Smooth muscle cell of the brain vasculature (primary cell): ENCODE data around the gene KIAA1958.

ENCODE experiments used
- DNase-seq: peaks from one replicate; pipeline ENCODE4 v3.0.0-alpha.2; 2012; ENCODE audit warnings: low read depth, low spot score

KIAA1958 gene, protein sequence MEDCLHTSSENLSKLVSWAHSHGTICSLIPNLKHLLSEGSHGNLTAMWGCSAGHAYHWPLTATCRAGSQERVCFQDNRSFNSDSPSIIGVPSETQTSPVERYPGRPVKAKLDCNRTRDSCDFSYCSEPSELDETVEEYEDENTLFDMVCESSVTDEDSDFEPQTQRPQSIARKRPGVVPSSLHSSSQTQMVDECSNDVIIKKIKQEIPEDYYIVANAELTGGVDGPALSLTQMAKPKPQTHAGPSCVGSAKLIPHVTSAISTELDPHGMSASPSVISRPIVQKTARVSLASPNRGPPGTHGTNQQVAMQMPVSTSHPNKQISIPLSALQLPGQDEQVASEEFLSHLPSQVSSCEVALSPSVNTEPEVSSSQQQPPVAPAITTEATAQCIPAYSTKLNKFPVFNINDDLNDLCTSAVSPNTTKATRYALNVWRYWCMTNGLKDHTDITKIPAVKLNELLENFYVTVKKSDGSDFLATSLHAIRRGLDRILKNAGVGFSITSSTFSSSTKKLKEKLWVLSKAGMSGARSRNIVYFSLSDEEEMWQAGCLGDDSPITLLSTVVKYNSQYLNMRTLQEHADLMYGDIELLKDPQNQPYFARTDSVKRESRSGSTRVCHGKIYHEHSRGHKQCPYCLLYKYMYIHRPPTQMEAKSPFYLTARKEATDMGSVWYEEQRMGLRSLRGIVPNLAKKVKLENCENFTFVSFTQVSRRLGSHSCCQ

DNA sequence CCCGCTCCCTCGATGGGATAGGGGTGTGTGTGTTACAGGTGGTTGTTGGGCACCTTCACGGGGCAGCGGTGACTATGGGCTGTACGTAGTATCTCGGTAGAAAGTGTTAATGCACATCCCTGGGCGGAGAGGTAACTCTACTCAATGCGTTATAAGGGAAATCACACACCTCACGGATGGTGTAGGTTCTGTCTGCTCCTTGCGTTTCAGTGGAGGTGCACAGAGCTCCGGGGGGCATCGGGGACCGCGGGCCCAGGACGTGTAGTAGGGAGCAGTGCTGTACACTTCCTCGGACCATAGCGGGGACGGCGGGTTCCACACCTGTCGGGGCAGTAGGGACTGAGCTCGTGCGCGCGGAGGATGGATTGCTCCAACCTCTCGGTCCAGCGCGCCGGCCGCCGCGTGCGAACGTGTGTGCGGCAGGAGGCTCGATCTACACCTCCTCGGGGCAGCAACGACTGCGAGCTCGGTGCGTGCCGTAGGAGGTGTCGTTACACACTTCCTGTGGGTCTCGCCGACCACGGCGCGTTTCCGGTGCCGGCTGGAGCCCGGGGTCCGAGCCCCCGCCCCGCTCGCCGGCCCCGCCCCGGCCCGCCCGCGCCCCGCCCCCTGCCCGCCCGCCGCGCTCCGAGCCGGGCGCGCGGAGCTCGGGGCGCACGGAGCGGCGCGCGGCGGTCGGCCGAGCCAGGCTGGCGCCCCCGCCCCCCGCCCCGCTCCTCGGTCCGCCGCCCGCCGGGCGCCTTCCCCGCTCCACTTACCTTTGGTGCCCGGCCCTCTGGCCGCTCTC is at the start of gene KIAA1958:
KIAA1958 (plus strand) TSS at position 607 of the 787 bp plus-strand sequence. CDS start 87,254 bp downstream, outside the sequence.
- DNase-seq: no peak

DNA sequence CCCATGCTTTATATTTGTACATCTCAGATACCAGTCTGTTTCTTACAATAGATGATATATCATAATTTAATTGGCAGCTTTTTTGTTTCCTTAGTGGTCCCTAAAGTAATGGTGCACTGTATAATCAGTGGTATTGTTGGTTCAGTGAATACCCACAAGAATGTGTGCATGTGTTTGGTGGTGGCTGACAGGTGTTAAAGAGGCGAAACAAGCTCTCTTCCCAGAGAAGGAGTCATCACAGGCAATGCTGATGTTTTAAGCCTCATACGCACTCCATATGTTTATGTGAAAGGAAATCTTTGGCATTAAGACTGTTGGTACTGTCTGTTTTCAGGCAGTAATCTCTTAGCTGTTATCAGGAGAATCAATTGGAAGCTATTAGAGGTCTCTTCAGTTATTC is 49.2 kb upstream of the KIAA1958 start:
- DNase-seq: no peak

DNA sequence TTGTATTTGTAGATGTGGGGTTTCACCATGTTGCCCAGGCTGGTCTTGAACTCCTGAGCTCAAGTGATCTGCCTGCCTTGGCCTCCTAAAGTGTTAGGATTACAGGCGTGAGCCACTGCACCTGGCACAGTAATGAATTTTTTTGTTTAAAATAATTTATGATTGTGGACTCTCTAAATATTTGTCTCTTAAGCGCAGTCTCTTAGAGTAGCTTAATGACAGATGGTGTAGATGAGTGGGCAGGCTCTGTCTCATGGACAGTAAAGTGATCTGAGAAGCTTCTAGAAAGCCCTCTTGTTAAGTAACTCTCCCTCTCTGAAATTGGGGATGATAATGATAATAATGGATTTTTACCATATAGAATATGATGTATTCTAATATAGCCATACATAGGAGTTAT is 47.5 kb upstream of the KIAA1958 start:
- no peak for DNase-seq

DNA sequence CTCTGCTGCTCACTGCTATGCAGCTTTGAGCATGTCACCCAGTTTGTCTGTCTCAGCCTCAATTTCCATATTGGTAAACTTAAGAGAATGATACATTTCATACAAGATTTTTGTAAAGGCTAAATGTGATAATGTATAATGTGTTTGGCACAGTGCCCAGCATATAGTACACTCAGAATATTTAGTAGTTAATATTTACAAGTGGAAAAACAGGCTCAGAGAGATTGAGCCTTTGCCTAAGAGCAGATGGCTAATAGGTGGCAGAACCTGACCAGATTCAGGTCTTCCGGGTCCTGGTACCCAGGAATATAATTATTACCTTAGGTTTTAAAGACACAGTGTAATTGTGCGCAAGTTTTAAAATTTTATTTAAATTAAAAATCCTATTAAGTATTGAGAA is 46.8 kb upstream of the KIAA1958 start:
- no peak for DNase-seq

DNA sequence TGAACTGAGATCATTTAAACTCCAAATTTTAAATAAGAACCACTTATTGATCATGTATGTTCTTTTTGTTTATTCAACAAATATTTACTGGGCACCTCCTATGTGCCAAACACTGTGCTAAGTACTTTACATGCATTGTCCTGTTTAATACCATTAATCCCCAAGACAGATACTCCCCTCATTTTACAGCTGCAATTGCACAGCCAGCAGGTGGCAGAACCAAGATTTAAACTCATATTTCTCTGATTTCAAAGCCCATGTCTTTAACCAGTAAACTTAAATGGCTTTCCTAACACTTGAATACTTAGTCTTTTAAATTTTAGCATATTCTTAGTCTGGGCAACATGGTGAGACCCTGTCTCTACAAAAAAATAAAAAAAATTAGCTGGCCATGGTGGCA is 43.4 kb upstream of the KIAA1958 start:
- no peak for DNase-seq

DNA sequence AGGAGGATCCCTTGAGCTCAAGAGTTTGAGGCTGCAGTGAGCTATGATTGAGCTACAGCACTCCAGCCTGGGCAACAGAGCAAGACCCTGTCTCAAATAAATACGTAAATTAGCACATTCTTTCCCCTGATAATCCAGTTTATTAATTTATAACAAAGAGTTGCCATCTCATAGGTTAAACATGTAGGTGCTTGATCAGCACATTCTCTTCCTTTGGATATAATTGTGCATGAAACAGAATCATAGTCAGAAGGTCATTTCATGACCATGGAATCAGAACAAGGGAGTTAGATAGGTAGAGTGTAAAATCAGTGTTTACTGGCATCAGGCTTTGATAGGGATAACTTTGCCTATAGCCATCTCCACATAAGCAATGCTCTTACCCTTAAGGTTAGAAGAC is 43.0 kb upstream of the KIAA1958 start:
- no peak for DNase-seq

DNA sequence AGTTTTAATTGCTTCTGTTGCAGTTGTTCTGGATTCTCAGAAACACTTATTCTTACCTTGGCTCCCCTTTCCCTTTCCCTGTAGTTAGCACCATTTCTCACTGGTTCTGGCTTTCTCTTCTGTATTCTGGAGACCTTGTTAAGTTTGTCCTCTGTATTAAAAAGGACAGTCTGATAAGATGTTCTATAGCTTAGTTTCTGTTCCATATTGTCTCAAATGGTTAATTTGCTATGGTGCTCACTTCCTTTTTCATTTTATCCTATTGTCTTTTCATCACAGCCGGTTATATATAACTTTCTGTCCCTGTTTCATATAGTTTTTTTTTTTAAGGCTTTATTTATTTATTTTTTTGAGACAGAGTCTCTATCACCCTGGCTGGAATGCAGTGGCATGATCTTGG is 41.4 kb upstream of the KIAA1958 start:
- no peak for DNase-seq

DNA sequence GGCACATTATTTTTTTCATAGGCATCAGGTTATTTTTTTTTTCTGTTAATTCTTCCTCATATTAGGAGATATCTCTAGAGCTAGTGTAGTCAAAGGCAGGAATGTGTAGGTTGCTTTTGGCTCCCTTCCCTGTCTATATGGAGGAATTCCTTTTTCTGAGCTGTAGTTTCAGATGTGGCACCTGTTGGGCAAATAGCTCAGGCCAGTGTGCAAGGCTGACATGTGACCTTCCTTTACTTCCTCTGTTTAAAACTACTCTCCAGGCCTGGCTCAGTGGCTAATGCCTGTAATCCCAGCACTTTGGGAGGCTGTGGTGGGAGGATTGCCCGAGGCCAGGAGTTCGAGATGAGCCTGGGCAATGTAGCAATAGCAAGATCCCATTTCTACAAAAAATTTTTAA is 40.5 kb upstream of the KIAA1958 start:
- no peak for DNase-seq

DNA sequence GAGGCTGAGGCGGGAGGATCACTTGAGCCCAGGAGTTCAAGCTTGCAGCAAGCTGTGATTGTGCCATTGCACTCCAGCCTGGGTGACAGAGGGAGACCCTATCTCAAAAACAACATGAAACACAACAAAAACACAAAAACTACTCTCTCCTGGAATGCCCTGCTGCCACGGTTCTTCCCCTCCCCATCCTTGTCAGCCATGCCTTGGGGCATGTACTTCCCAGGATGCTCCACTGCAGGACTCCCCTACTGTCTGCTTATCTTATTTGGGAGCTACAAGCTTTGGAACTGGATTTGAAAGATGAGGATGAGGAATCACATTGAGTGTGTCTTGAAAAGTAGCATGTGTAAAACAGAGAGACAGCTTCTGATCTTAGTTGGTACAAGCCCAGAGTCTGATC is 40.1 kb upstream of the KIAA1958 start:
- no peak for DNase-seq

DNA sequence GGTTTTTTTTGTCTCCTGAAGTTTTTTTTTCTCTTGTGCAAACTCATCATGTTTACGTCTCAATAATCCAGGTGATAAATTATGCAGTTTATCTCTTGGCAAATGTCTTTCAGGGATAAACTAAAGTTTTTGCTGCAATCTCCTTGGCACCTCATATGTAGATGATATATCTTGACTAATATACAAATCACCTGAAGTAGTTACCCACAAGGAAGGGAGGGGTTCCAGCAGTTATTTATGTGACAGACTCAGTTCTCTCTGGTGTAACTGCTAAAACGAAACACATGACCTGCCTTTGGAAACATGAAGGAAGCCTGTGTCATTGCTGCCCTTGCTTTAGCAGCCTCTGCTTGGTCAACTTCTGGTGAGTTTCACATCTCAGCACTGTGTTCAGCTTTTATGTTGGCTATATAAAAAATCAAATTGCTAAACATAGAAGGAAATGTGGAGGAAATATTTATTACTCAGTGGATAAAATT is 39.3 kb upstream of the KIAA1958 start:
- DNase-seq: no peak

DNA sequence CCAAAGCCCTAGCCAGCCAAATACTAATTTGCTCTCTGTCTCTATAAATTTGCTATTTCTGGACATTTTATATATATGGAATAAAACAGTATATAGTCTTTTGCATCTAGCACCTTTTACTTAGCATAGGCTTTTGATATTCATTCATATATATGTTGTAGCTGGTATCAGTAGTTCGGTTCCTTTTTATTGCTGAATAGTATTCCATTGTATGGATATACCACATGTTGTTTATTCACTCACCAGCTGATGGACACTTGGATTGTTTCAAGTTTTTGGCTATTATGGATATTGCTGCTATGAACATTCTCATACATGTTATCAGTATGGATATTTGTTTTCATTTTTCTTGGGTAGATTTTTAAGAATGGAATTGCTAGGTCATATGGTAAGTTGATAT is 23.8 kb upstream of the KIAA1958 start:
- no peak for DNase-seq

DNA sequence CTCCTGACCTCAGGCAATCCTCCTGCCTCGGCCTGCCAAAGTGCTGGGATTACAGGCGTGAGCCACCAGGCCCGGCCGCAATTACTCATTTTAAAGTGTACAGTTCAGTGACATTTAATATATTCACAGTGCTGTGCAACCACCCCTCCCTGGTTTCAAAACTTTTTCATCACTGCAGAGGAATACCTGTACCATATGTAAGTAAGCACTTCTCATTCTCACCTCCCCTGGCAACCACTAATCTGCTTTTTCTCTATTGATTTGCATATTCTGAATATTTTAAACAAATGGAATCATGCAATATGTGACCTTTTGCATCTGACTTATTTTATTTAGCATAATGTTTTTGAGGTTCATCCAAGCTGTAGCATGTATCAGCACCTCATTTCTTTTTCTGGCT is 21.3 kb upstream of the KIAA1958 start:
- DNase-seq: no peak

DNA sequence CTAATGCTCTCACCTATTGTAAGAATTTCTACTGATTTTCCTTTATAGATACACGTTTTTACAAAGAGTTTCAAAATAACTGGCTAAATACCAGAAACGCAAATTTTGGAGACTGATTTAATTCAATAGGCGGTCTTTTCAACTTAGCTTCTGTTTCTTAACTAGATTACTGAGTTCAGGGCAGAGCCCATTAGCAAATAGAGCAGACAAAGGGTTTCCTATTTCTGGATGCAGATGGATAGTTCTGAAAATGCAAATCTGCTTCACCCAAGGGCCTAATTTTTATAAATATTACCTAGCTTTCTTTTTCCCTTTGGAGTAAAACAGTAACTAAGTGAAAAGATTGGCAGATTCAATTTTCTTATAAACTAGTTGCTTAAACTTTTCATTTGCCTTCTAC is 13.6 kb upstream of the KIAA1958 start:
- no peak for DNase-seq

DNA sequence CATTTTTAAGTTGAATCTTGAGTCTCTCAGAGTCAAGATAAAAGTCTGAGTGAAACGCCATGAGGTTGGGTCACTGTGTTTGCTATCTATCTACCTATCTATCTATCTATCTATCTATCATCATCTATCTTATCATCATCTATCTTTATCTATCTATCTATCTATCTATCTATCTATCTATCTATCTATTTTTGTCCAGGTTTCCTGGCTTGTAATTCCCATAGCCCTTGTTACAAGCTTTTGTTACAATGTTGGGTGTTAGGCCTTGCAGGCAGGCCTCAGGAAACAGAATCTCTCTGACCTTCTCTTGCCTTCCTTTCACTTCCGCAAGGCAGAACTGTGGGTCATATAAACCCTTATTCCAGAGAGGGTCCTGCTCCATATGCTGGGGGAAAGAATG is 12.6 kb upstream of the KIAA1958 start:
- no peak for DNase-seq

DNA sequence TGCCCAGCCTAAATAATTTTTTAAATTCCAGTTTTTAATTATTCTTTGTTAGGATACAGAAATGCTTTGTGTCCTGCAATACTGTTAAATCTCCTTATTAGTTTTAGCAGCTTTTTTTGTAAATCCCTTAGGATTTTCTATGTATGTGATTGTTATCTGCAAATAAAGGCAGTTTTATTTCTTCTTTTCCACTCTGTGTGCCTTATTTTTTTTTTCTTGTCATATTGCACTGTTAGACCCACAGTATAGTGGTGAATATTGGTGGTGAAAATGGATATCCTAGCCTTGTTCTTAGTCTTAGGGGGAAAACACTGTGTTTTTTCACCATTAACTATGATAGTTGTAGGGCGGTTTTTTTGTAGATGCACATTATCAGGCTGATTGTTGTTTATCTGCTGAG is 11.3 kb upstream of the KIAA1958 start:
- no peak for DNase-seq

DNA sequence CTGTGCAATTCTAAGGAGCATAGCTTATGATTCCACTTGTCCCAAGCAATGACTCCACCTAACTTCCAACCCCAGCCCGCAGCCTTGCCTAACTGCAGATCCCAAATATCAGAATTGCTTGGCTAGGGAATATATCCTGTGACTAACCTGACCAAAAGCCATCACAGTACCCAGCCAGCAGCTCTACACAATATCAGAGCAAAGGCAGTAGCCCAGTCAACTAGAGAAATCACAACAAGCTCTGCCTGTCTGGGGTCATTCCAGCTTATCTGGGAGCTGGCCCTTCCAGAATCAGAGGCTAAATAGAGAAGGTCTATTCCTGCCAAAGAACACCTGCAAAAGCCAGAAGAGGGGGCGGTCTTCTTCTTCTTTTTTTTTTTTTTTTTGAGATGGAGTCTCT is 9.3 kb upstream of the KIAA1958 start:
- no peak for DNase-seq

DNA sequence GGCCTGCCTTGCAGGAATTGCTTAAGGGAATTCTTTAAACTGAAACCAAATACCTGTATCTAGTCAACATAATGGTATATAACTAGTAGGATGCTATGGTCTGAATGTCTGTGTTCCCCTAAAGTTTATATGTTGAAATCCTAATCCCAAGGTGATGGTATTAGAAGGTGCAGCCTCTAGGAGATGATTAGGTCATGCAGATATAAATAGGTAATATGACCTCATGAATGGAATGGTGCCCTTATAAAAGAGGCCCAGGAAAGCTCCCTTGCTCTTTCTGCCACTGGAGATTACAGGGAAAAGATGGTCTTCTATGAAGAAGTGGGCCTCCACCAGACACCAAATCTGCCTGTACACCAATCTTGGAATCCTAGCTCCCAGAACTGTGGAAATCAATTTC is 7.4 kb upstream of the KIAA1958 start:
- DNase-seq: no peak

DNA sequence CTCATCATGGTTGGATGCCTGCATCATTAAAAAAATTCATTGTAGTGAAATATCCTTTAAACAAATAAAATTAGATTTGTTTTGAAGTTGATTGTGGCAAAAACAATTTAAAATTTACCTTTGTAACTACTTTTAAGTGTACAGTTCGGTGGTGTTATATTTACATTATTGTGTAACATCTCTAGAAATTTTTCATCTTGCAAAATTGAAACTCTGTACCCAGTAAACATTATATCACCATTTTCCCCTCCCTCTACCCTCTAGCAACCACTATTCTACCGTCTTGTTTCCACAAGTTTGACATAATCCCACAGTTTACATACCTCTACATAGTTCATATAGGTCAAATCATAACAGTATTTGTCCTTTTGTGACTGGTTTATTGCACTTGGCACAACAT is 2.0 kb upstream of the KIAA1958 start:
- no peak for DNase-seq

DNA sequence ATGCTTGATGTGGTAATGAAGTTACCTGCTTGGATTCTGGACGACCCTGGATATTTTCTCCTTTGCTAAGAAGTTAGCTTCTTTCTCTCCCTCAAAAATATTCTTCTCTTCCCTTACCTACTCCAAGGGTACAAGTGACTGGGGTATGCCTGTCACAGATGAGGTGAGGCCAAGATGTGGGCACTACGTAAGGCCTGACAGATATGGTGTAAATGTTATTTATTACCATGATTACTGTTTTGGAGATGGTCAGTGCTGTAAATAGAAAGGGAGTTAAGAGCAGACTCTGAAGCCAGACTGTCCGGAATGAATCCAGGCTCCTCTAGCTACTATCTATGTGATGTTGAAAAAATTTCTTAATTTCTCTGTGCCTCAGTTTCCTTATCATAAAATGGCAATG is 1.1 kb upstream of the KIAA1958 start:
- no peak for DNase-seq

DNA sequence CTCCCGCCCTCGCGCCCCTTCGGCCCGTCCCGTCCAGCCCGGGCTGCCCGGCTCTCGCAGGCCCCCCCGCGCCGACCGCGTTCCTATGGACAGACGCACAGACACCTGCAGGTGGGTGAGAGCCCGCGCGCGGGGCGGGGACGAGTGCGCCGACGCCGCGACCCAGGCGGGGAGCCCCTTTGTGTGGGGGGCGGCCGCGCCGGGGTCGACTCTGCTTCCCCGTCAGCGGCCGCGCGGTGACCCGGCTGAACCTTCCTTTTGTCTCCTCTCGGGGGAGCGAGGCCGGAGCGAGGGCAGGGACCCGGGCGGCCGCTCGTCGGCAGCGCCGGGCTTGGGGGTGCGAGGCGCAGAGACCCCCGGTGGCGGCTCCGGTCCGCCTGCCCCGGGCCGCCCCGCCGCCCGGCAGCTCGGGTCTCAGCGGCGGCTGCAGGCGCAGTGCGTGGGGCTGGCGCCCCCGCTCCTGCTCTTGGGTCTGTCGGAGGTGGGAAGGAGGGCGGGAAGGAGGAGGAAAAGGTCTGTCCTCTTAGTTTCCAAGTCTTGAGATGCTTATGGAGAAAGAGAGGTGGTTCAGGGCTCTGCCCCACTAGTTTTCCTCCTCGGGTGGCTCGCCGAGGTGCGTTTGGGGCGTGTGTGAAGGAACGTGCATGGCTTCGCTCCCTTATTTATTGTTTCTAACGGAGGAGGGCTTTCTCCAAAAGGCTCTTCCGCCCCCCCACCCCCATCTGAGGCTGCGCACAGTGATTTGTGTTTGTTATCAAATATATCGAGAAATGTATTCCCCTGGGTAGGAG is 576 bp downstream of the KIAA1958 start:
- DNase-seq: no peak

DNA sequence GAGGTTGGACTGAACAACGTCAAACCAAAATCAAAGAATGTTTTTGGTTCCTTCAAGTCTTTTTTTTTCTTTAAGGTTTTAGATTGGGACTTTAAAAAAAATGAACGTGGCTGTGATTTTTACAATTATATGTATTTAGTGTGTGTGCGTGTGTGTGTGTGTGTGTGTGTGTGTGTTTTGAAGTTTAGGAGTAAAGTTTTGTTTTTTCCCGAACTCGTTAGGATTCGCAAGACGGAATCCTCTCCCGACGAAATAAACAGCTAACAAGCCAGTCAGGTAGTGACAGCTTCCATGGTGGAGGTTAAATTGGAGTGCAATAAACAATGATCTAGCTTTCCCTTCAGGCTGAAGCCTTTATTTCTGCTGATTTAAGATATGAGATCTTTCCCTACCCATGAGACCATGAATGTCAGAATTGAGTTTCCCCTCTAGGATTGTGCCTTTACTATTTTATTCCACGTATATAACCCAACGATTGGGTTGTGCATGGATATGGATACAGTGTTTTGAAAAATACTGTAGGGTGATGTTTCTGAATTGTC is 1.2 kb downstream of the KIAA1958 start:
- no peak for DNase-seq
